ENCODE data around the gene RGS10. TPM values are rescaled to one million over a fixed set of nuclear protein-coding genes. Genes with fewer than 3 reads are reported as not detected.

Gene RGS10
- total and polyA plus RNA-seq, 10 of the 15 experiments (the other 5 are each of a cell fraction or from before 2014, with no cell fraction given) = 72.8 to 193 (median 127) TPM

DNA sequence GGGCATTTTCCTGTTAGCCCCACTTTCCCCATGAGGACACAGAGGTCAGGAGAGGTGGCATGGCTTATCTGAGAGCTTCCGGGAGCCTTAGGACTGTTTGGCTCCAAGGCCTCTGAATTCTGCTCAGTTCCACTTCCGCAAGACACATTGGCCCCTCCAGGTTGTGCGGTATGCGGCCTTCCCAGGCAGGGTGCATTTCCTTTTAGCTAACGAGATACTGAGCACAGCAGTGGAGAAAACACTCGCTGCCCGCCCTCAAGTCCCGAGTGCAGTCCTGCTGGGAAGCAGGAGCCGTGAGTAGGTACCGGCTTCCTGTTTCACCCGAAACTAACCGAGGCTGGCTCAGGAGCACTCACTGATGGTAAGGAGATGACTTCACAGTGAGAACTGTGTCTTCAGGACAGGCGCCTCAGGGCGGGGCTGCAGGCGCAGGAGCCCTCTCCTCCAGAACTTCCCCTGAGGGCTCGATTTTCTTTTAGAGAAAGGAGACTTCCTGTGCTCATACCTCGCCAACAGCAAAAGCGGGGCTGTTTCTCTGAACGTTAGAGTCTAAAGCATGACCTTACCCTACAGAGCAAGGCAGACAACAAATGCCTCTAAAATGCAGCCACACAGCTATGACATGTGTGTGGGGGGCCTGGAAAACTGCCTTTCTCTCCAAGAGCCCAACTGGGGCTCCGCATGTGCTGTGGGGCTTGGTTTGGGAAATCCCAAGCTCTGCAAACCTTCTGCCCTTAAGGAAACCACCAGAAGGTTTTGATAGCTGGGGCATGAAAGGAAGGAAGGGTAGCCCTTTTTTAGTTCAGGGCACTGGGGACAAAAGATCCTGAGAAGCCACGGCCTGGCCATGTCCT, 25.9 kb downstream of the RGS10 start (continued):
- TF ChIP-seq, protein P1, sequence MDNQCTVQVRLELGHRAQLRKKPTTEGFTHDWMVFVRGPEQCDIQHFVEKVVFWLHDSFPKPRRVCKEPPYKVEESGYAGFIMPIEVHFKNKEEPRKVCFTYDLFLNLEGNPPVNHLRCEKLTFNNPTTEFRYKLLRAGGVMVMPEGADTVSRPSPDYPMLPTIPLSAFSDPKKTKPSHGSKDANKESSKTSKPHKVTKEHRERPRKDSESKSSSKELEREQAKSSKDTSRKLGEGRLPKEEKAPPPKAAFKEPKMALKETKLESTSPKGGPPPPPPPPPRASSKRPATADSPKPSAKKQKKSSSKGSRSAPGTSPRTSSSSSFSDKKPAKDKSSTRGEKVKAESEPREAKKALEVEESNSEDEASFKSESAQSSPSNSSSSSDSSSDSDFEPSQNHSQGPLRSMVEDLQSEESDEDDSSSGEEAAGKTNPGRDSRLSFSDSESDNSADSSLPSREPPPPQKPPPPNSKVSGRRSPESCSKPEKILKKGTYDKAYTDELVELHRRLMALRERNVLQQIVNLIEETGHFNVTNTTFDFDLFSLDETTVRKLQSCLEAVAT (IDR thresholded peaks at IDR 0.05) = peak; percentile 47; the same call in 1 of the 2 replicates
- TF ChIP-seq, protein P2, sequence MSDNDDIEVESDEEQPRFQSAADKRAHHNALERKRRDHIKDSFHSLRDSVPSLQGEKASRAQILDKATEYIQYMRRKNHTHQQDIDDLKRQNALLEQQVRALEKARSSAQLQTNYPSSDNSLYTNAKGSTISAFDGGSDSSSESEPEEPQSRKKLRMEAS (IDR thresholded peaks at IDR 0.05; ENCODE audit: low read depth, low read length) = no peak
- TF ChIP-seq, protein P3, sequence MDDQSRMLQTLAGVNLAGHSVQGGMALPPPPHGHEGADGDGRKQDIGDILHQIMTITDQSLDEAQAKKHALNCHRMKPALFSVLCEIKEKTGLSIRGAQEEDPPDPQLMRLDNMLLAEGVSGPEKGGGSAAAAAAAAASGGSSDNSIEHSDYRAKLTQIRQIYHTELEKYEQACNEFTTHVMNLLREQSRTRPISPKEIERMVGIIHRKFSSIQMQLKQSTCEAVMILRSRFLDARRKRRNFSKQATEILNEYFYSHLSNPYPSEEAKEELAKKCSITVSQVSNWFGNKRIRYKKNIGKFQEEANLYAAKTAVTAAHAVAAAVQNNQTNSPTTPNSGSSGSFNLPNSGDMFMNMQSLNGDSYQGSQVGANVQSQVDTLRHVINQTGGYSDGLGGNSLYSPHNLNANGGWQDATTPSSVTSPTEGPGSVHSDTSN (IDR thresholded peaks at IDR 0.05; ENCODE audit: insufficient replicate concordance, low read depth, low read length) = no peak
- peak; percentile 68 for TF ChIP-seq POLR2A (IDR thresholded peaks at IDR 0.05; ENCODE audit: low read depth, low read length)
- TF ChIP-seq BMI1 (IDR thresholded peaks at IDR 0.05; ENCODE audit: borderline replicate concordance) = no peak
- no peak for TF ChIP-seq BACH1 (IDR thresholded peaks at IDR 0.05; ENCODE audit: borderline replicate concordance)
- no peak for TF ChIP-seq BRCA1 (IDR thresholded peaks at IDR 0.05; ENCODE audit: low read depth, low read length)
- no peak; the same call in 1 of the 2 replicates for TF ChIP-seq RB1 (IDR thresholded peaks at IDR 0.05; ENCODE audit: borderline replicate concordance)
- peak; percentile 23; the same call in 1 of the 2 replicates for TF ChIP-seq LARP7 (IDR thresholded peaks at IDR 0.05)
- no peak for TF ChIP-seq CHD2 (IDR thresholded peaks at IDR 0.05; ENCODE audit: borderline replicate concordance, low read depth, low read length)
- TF ChIP-seq NFXL1 (IDR thresholded peaks at IDR 0.05; ENCODE audit: borderline replicate concordance) = no peak
- TF ChIP-seq STAT3 (IDR thresholded peaks at IDR 0.05; ENCODE audit: low read depth, low read length) = no peak
- TF ChIP-seq, protein P4, sequence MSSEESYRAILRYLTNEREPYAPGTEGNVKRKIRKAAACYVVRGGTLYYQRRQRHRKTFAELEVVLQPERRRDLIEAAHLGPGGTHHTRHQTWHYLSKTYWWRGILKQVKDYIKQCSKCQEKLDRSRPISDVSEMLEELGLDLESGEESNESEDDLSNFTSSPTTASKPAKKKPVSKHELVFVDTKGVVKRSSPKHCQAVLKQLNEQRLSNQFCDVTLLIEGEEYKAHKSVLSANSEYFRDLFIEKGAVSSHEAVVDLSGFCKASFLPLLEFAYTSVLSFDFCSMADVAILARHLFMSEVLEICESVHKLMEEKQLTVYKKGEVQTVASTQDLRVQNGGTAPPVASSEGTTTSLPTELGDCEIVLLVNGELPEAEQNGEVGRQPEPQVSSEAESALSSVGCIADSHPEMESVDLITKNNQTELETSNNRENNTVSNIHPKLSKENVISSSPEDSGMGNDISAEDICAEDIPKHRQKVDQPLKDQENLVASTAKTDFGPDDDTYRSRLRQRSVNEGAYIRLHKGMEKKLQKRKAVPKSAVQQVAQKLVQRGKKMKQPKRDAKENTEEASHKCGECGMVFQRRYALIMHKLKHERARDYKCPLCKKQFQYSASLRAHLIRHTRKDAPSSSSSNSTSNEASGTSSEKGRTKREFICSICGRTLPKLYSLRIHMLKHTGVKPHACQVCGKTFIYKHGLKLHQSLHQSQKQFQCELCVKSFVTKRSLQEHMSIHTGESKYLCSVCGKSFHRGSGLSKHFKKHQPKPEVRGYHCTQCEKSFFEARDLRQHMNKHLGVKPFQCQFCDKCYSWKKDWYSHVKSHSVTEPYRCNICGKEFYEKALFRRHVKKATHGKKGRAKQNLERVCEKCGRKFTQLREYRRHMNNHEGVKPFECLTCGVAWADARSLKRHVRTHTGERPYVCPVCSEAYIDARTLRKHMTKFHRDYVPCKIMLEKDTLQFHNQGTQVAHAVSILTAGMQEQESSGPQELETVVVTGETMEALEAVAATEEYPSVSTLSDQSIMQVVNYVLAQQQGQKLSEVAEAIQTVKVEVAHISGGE (CRISPR knock-in tag; IDR thresholded peaks at IDR 0.05) = no peak
- no peak for TF ChIP-seq CBFB (IDR thresholded peaks at IDR 0.05; ENCODE audit: low read depth)
- no peak; the same call in 1 of the 2 replicates for TF ChIP-seq SMAD5 (IDR thresholded peaks at IDR 0.05; ENCODE audit: low read depth)
- TF ChIP-seq YY1 (IDR thresholded peaks at IDR 0.05; ENCODE audit: low read depth, low read length) = no peak
- TF ChIP-seq RAD51 (IDR thresholded peaks at IDR 0.05) = no peak
- TF ChIP-seq, protein P5, sequence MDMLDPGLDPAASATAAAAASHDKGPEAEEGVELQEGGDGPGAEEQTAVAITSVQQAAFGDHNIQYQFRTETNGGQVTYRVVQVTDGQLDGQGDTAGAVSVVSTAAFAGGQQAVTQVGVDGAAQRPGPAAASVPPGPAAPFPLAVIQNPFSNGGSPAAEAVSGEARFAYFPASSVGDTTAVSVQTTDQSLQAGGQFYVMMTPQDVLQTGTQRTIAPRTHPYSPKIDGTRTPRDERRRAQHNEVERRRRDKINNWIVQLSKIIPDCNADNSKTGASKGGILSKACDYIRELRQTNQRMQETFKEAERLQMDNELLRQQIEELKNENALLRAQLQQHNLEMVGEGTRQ (IDR thresholded peaks at IDR 0.05; ENCODE audit: borderline replicate concordance, low read depth, low read length) = no peak
- TF ChIP-seq, protein P6, sequence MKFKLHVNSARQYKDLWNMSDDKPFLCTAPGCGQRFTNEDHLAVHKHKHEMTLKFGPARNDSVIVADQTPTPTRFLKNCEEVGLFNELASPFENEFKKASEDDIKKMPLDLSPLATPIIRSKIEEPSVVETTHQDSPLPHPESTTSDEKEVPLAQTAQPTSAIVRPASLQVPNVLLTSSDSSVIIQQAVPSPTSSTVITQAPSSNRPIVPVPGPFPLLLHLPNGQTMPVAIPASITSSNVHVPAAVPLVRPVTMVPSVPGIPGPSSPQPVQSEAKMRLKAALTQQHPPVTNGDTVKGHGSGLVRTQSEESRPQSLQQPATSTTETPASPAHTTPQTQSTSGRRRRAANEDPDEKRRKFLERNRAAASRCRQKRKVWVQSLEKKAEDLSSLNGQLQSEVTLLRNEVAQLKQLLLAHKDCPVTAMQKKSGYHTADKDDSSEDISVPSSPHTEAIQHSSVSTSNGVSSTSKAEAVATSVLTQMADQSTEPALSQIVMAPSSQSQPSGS (IDR thresholded peaks at IDR 0.05; ENCODE audit: low read length) = 0 out of 2 replicates have a peak, but pooled peaks have one; percentile 49
- TF ChIP-seq FOXM1 (IDR thresholded peaks at IDR 0.05; ENCODE audit: low read depth, low read length) = no peak; the same call in 1 of the 2 replicates
- 0 out of 2 replicates have a peak, but pooled peaks have one; percentile 2 for TF ChIP-seq MEF2A (IDR thresholded peaks at IDR 0.05; ENCODE audit: insufficient read depth, low read depth, low read length)
